Measurements from ENCODE around the gene TFIP11. TPM values are rescaled to one million over a fixed set of nuclear protein-coding genes. Genes with fewer than 3 reads are reported as not detected.
A peak's percentile ranks its signal among the peaks of the same experiment; 100 is the strongest.

The TFIP11 gene
- polyA plus RNA-seq, 1 experiment = 34.8 TPM

- CTCF ChIA-PET = interaction anchor here (0.9 to 1.7 kb wide), 2 partner anchors 118 to 181 kb away, joined by 3 to 10 read pairs; no protein-coding TSS in a partner anchor
- H3K27ac ChIP-seq (ENCODE audit: low read depth, low read length) = no peak overlapping the region
- no peak for TF ChIP-seq CTCF (IDR thresholded peaks at IDR 0.05; ENCODE audit: low read depth, low read length)
- H3K4me3 ChIP-seq (ENCODE audit: low read depth, low read length) = peak overlapping the region; percentile 14; the same call in 1 of the 2 replicates
- POLR2A ChIA-PET = no interaction called here
- no peak for DNase-seq (ENCODE audit: low read depth, low spot score)
- no peaks in the 10 kb centered on the region for H3K9me3 ChIP-seq (ENCODE audit: control insufficient read depth, insufficient read depth, low read length)
- H3K27me3 ChIP-seq (ENCODE audit: control insufficient read depth, insufficient read depth, low read length) = no peaks in the 10 kb centered on the region
These were observed 27.3 kb downstream of the TFIP11 start for GRCh38 chr22:26485013-26485412.

- Histone ChIP-seq H3K27ac (ENCODE audit: low read depth, low read length) (peak overlapping the region; percentile 21), H3K4me3 (ENCODE audit: low read depth, low read length) (peak overlapping the region; percentile 91), H3K27me3 (ENCODE audit: control insufficient read depth, insufficient read depth, low read length) (no peaks in the 10 kb centered on the region), H3K9me3 (ENCODE audit: control insufficient read depth, insufficient read depth, low read length) (no peaks in the 10 kb centered on the region)
- TF ChIP-seq CTCF (IDR thresholded peaks at IDR 0.05; ENCODE audit: low read depth, low read length) = no peak
- ChIA-PET POLR2A (no interaction called here), CTCF (interaction anchor here (1.6 to 1.7 kb wide), 2 partner anchors 23 to 182 kb away, joined by 6 to 10 read pairs; no protein-coding TSS in a partner anchor)
- DNase-seq (ENCODE audit: low read depth, low spot score) = no peak
These were observed 27.9 kb downstream of the TFIP11 start for GRCh38 chr22:26484360-26484706.

GRCh38 chr22:26483439-26484359 lies 28.6 kb downstream of the TFIP11 start, which contains the start of the genes HPS4 and SRRD:
HPS4 (minus strand) TSS chr22:26483783; CDS start chr22:26481762, 2,021 bp downstream.
SRRD (plus strand) TSS chr22:26483877; CDS start chr22:26483891, 14 bp downstream.
- CTCF ChIA-PET = interaction anchor here (1.1 to 1.7 kb wide), 3 partner anchors 22 to 182 kb away, joined by 3 to 10 read pairs (median 6); no protein-coding TSS in a partner anchor
- POLR2A ChIA-PET = interaction anchor here (1.0 to 1.1 kb wide), 3 partner anchors 12 to 67 kb away, joined by 4 to 8 read pairs (median 4); partner anchors contain the start of gene TFIP11

GRCh38 chr22:26483043-26483438 lies 29.2 kb downstream of the TFIP11 start:
- Histone ChIP-seq H3K9me3 (ENCODE audit: control insufficient read depth, insufficient read depth, low read length) (no peaks in the 10 kb centered on the region), H3K4me3 (ENCODE audit: low read depth, low read length) (peak overlapping the region; percentile 91), H3K27me3 (ENCODE audit: control insufficient read depth, insufficient read depth, low read length) (no peaks in the 10 kb centered on the region), H3K27ac (ENCODE audit: low read depth, low read length) (peak overlapping the region; percentile 85)
- CTCF ChIA-PET = interaction anchor here (1.1 to 1.6 kb wide), 3 partner anchors 22 to 182 kb away, joined by 3 to 6 read pairs (median 3); no protein-coding TSS in a partner anchor
- DNase-seq (ENCODE audit: low read depth, low spot score) = no peak
- no peak for TF ChIP-seq CTCF (IDR thresholded peaks at IDR 0.05; ENCODE audit: low read depth, low read length)
- POLR2A ChIA-PET = interaction anchor here (1.0 to 1.1 kb wide), 3 partner anchors 11 to 68 kb away, joined by 4 to 8 read pairs (median 4); partner anchors contain the start of gene TFIP11

More at GRCh38 chr22:26483439-26484359, 28.6 kb downstream of the TFIP11 start, which contains the start of the genes HPS4 and SRRD:
- Histone ChIP-seq H3K9me3 (ENCODE audit: control insufficient read depth, insufficient read depth, low read length) (no peaks in the 10 kb centered on the region), H3K27ac (ENCODE audit: low read depth, low read length) (peak within 1 kb of the TSS; percentile 85), H3K27me3 (ENCODE audit: control insufficient read depth, insufficient read depth, low read length) (no peaks in the 10 kb centered on the region), H3K4me3 (ENCODE audit: low read depth, low read length) (peak within 1 kb of the TSS; percentile 91)
- no peak for TF ChIP-seq CTCF (IDR thresholded peaks at IDR 0.05; ENCODE audit: low read depth, low read length)
- DNase-seq (ENCODE audit: low read depth, low spot score) = peak; percentile 59
